GM21528 (cell line): ENCODE measurements around the gene EPOP.
"Not testable (repeated sequence)": the region's sequence is repeated elsewhere in the genome, so short reads cannot be mapped to it uniquely, and the experiment has no call there.

Source experiments
- ATAC-seq: cut with Tn5 transposase; IDR thresholded peaks from one replicate; pipeline ENCODE4 v1.9.1; 2021; ENCODE audit warnings: mild to moderate bottlenecking, moderate library complexity; ENCODE audit not compliant: unreplicated experiment, low FRiP score

Gene EPOP

DNA sequence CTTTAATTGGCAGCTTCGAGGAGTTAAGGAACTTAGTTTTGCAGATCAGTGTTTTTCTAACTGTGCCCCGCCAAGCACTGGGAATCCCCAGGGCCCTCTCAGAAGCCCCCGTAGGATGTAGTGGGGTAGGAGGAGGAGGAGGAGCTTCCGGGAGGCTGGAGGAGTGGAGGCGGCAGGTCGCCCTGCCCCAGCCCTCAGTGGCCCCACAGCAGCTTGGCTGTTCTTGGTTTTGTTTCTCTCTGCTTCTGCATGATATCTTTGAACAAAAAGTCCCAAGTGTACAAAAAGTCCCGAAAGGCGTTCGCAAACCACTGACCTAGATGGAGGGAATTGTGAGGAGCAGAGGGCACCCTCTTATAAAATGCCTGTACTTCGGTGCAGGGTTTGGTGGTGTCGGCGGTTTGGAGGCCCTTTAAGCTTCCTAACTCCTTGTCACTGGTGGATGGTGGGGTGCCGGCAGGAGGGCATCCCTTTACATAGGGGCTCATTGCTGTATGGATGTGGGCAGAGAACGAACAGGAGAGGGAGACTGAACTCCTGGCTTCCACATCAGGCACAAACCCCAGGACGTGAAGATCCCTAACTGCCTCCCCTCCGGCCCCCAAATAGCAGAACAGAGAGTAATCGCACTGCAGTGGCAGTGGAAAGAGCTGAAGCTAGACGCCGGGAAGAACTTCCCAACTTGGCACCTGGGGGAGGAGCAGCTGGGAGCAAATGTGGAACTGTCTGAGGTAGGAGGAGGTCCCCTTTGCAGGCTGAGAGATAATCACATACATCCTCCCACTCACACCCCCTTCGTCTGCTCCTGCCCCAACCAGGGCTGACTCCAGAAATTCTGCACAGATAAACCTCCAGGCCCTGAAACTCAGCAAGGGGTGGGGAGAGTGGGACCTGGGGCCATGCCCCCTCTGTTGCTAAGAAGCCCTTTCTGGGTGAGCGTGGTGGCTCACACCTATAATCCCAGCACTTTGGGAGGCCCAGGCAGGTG lies 20.1 kb downstream of the EPOP start:
- no peak for ATAC-seq

DNA sequence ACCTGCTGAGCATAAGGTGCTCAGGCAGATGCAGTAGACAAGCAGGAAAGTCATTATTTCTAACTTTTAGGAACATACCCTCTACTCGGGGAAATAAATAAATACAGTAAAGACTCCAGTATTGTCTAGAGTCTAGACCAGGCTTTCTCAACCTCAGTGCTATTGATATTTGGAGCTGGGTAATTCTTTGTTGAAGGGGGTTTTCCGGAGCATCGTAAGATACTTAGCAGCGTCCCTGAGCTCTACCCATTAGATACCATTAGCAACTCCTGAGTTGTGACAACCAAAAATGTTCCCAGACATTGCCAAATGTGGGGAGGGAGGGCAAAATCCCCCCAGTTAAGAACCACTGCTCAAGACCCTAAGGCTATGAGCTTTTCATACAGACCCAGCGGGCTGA lies 21.1 kb downstream of the EPOP start:
- no peak for ATAC-seq

DNA sequence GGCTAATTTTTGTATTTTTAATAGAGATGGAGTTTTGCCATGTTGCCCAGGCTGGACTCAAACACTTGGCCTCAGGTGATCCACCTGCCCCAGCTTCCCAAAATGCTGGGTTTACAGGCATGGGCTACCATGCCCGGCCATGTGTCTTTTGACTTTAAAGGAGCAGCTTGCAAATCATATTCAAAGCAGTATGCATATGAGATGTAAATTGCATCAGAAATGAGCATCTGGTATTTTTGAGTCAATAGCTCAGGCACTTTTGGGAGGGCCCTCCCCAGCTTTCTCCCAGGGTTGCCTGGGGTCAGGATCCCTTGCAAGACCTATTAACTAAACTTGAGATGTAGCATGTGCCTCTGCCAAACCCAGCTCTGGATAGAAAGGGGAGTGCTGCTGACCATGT lies 21.5 kb downstream of the EPOP start:
- ATAC-seq = no peak

DNA sequence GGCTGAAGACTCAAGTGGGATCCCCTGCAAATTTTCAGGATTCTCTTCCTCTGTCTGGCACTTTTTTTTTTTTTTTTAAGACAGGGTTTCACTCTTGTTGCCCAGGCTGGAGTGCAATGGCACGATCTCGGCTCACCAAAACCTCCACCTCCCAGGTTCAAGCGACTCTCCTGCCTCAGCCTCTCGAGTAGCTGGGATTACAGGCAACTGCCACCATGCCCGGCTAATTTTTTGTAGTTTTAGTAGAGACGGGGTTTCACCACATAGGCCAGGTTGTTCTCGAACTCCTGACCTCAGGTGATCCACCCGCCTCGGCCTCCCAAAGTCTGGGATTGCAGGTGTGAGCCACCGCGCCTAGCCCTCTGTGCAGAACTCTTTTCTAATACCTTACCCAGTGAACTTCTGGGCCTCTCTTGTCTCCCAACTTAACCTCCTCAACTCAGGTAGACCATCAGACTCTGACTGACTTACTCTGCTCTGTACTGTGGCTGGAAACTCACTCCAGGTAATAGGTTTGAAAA lies 24.0 kb downstream of the EPOP start:
- not testable (repeated sequence) for ATAC-seq

DNA sequence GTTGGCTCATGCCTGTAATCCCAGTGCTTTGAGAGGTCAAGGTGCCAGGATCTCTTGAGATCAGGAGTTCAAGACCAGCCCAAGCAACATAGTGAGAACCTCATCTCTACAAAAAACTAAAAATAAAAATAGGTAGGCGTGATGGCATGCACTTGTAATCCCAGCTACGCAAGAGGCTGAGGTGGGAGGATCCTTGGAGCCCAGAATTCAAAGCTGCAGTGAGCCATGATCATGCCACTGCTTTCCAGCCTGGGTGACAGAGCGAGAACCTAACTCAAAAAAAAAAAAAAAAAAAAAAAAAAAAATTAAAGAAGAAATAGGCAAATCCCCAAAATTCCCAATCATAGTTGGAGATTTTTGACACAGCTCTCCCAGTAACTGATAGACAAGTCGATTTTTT lies 36.8 kb downstream of the EPOP start:
- ATAC-seq = no peak

DNA sequence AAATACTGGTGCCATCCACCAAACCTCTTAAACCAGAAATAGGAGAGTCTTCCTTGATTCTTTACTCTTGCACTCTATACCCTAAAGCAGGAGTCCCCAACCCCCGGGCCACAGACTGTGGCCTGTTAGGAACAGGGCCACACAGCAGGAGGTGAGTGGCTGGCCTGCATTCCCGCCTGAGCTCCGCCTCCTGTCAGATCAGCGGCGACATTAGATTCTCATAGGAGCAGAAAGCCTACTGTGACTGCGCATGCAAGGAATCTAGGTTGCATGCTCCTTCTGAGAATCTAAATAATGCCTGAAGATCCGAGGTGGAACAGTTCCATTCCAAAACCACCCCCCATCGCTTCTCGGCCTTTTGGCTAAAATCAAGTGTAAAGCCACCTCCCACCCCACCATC lies 38.7 kb downstream of the EPOP start:
- ATAC-seq = no peak

DNA sequence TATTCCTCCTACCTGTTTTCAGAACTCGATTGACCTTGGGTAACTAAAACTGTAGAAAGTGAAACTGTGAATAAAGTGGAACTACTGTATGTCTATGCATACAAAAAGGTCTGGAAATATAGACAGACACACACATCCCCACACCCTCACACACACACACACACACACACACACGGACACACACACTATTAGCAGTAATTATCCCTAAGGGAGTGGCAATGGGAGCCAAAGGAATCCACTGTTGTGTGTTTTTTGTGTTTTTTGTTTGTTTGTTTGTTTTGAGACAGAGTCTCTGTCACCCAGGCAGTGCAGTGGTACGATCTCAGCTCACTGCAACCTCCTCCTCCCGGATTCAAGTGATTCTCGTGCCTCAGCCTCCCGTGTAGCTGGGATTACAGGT lies 42.4 kb downstream of the EPOP start:
- no peak for ATAC-seq

DNA sequence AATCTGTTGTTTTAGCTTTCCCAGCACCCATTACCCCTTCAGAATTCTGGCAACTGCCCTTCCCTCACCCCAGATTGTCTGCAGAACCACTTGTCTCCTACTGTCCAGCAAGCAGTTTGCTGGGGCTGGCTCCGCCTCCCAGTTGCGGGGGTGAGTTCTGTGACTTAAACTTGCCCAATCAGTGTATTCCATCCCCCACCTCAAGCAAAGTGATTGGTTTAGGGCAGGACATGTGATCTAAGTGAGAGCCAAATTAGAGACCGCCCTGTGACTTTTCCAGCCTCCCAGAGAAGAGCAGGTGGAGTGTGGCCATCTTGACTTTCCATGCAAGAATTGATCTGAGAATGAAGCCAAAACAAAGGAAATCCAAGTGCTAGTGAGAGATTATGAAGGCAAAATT lies 46.3 kb downstream of the EPOP start:
- no peak for ATAC-seq

DNA sequence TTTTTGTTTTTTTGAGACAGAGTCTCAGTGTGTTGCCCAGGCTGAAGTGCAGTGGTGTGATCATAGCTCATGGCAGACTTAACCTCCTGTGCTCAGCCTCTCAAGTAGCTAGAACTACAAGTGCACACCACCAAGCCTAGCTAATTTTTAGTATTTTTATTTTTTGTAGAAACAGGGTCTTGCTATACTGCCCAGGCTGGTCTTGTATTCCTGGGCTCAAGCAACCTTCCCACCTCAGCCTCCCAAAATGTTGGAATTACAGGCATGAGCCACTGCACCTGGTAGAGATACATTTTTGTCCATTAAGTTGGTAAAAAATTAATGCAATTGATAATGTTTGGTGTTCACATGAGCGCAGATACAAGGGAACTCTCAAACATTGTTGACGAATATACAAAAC lies 46.8 kb downstream of the EPOP start:
- ATAC-seq = no peak

DNA sequence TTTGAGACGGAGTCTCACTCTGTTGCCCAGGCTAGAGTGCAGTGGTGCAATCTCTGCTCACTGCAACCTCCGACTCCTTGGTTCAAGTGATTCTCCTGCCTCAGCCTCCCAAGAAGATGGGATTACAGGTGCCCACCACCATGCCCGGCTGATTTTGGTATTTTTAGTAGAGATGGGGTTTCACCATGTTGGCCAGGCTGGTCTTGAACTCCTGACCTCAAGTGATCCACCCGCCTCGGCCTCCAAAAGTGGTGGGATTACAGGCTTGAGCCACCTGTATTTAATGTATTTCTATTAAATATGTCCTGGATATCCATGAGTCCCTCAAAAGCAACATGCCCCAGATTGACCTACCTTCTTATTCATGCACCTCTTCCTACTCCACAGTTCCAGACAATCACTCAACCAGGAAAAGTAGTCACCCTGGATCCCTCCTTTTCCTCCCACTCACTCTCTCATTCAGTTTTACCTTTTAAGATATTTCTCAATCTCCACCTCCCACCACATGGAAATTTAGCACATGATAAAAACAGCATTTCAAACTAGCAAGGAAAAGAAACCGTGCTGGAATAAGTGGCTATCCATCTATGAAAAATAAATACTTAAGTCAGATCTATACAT lies 48.0 kb downstream of the EPOP start:
- not testable (repeated sequence) for ATAC-seq

DNA sequence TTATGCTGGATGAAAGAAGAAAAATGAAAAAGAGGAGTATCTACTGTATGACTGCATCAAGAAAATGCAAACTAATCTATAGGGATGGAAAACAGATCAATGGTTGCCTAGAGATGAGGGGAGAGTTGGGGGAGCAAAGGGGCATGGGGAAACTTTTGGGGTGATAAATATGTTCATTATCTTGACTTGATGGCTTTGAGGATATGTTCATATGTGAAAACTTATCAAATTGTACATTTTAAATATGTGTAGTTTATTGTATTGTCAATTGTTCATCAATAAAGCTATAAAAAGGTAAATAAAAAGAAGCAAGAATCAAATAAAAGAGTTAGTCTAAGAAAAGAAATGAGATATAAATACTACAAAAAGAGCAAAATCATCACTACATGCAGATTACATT lies 49.3 kb downstream of the EPOP start:
- ATAC-seq = no peak

DNA sequence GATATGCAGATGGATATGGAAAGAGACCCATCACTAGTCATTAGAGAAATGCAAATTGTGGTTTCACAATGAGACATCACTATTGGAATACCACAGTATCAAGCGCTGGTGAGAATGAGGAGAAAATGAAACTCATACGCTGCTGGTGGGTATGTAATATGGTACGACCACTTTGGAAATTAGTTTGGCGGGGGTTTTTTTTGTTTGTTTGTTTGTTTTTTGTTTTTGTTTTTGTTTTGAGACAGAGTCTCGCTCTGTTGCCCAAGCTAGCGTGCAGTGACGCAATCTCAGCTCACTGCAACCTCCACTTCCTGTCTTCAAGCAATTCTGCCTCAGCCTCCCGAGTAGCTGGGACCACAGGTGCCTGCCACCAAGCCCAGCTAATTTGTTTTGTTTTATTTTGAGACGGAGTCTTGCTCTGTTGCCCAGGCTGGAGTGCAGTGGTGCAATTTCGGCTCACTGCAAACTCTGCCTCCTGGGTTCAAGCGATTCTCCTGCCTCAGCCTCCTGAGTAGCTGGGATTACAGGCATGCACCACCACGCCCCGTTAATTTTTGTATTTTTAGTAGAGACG lies 49.9 kb downstream of the EPOP start:
- ATAC-seq = peak; percentile 71
